Lower leg skin (tissue), 3 donors: Measurements from ENCODE around the gene SRRM4.

Source experiments
- POLR2A ChIP-seq, 2 donors: fragments of 450-650 bp; IDR thresholded peaks; one replicate each; pipeline ENCODE4 v1.6.1; 2016 to 2017; ENCODE audit warnings: antibody characterized with exemption in 2 of 2, mild to moderate bottlenecking in 1 of 2, moderate library complexity in 1 of 2
- TF ChIP-seq, protein P1 (sequence below), 3 donors: fragments of 450-650 bp; IDR thresholded peaks; one replicate each; pipeline ENCODE4 v1.5.1; 2016; ENCODE audit warnings: antibody characterized with exemption in 3 of 3, mild to moderate bottlenecking in 3 of 3, moderate library complexity in 2 of 3

DNA sequence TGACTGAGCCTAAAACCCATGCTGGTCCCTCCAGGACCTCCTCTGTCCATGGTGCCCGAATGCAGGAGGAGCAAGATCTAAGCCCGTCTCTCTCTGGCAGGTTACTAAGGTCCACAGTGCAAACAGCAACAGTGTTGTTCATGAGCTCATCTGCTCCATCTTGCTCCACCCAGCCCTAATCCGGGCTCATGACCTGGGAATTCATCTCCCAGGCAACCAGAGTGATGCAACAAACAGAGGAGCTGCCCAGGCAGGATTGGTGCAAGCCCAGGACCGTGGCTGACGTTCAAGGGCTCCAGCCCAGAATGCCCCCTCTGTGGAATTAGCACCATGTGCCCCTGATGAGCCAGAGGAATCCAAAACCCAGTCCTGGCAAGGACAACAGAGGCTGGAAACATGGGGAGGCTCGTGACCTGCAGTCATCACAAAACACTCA, 227.3 kb downstream of the SRRM4 start:
- TF ChIP-seq, protein P1, sequence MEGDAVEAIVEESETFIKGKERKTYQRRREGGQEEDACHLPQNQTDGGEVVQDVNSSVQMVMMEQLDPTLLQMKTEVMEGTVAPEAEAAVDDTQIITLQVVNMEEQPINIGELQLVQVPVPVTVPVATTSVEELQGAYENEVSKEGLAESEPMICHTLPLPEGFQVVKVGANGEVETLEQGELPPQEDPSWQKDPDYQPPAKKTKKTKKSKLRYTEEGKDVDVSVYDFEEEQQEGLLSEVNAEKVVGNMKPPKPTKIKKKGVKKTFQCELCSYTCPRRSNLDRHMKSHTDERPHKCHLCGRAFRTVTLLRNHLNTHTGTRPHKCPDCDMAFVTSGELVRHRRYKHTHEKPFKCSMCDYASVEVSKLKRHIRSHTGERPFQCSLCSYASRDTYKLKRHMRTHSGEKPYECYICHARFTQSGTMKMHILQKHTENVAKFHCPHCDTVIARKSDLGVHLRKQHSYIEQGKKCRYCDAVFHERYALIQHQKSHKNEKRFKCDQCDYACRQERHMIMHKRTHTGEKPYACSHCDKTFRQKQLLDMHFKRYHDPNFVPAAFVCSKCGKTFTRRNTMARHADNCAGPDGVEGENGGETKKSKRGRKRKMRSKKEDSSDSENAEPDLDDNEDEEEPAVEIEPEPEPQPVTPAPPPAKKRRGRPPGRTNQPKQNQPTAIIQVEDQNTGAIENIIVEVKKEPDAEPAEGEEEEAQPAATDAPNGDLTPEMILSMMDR (IDR thresholded peaks at IDR 0.05), result no peak
- TF ChIP-seq POLR2A (IDR thresholded peaks at IDR 0.05), result no peak
